Stimulated activated CD8-positive, alpha-beta memory T cell treated with anti-CD3 and anti-CD28 coated beads, Interleukin-7, amount 100 ng/mL, for 1 hour (primary cell): Measurements from ENCODE around the gene KLHL5.
"Not testable (repeated sequence)": the region's sequence is repeated elsewhere in the genome, so short reads cannot be mapped to it uniquely, and the experiment has no call there.

Source experiments
- DNase-seq, 2 donors: peaks; one replicate each; pipeline ENCODE4 v3.0.0-alpha.2; 2020; ENCODE audit warnings: low read depth in 2 of 2

Gene KLHL5, protein sequence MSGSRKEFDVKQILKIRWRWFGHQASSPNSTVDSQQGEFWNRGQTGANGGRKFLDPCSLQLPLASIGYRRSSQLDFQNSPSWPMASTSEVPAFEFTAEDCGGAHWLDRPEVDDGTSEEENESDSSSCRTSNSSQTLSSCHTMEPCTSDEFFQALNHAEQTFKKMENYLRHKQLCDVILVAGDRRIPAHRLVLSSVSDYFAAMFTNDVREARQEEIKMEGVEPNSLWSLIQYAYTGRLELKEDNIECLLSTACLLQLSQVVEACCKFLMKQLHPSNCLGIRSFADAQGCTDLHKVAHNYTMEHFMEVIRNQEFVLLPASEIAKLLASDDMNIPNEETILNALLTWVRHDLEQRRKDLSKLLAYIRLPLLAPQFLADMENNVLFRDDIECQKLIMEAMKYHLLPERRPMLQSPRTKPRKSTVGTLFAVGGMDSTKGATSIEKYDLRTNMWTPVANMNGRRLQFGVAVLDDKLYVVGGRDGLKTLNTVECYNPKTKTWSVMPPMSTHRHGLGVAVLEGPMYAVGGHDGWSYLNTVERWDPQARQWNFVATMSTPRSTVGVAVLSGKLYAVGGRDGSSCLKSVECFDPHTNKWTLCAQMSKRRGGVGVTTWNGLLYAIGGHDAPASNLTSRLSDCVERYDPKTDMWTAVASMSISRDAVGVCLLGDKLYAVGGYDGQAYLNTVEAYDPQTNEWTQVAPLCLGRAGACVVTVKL

DNA sequence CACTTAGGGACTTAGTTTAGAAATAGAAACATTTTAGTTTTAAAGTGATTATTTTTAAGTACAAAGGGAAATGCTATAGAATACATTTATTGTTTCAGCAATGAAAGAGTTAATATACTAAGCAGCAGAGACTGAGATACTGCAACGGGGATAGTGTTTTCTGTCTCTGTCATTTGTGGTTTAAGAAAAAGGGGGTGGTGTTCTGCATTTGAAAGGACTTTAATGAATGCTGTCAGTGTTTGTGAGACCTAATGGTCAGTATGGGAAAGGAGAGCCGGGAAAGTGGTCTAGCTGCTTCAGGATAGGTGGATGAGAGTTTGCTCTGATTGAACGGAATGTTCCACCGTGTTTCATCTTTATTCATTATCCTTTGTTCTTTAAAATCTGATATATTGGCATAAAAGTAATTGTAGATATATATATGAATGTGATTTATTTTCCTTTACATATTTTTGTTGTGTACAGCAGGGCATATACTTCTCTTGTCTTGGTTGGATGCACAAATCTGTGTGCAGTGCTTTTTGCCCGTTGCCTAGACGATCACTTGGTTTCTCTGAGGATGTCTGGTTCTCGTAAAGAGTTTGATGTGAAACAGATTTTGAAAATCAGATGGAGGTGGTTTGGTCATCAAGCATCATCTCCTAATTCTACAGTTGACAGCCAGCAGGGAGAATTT is at the start of gene KLHL5:
Gene KLHL5 (plus strand): TSS at position 139 of the 676 bp plus-strand sequence. CDS start 421 bp downstream, at position 560.
- DNase-seq, result no peak

DNA sequence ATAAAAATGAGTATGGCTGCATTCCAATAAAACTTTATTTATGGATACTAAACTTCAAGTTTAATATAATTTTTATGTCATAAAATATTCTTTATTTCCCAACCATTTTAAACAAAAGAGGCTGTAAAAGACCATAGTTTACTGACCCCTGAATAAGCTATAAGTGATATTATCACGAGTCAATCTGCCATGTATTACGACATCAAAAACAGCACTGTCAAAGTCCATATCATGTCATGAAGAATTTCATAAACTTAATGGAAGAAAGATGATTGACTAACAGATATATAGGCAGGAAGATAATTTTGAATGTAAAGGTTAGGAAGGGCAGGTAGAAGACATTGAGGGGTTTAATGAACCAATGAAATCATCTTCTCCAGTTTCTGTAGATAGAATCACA is 48.0 kb upstream of the KLHL5 start:
- no peak for DNase-seq

DNA sequence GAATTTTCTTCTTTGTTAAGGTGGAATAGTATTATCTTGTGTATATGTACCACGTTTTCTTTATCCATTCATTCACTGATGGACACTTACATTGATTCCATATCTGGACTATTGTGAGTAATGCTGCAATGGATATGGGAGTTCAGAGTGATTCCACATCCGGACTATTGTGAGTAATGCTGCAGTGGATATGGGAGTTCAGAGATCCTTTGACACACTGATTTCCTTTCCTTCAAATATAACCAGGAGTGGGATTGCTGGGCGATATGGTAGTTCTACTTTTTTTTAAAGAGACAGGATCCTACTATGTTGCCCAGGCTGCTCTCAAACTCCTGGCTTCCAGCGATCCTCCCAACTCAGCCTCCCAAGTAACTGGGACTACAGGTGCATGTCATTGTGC is 41.9 kb upstream of the KLHL5 start:
- DNase-seq, result no peak

DNA sequence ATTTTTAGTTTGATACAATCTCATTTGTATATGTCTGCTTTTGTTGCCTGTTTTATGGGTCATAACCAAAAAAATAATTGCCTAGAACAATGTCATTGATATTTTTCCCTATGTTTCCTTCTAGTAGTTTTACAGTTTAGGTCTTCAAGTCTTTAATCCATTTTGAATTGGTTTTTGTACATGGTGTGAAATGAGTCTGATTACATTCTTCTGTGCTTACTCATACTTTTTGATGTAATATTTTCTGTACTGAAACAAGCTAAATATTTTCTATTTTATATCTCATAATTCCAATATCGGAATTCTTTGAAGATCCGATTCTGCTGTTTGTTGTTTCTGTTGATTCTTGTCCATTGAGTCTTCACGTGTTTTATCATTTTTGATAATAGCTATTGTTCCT is 40.4 kb upstream of the KLHL5 start:
- no peak for DNase-seq

DNA sequence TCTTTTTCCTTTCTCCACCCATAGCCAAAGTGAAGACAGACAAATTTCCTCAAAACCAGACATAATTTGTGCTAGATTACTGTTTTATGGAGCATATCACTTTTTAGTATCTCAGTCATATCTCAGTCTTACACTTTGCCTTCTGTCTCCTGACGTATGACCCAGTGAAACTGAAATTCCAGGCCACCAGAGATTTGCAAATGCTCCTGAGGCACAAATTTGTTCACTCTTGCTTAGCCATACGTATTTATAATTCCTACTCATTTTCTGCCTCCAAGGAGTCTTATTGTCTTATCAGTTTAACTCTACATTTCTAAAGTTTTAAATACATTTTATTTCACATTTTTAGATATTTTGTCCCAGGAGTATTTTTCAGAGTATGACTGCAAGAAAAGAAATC is 39.8 kb upstream of the KLHL5 start:
- no peak for DNase-seq

DNA sequence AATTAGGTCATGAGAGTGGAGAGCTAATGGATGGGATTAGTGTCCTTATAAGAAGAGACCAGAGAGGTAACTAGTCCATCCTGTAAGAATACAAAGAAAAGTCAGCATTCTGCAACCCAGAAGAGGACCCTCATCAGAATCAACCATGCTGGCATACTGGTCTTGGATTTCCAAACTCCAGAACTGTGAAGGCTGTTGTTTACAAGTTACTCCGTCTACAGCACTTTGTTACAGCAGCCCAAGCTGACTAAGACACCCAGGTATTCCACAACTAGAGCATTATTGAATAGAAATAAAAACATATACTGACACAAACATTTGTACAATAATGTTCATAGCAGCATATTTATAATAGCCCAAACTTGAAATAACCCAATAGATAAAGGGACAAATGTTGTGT is 39.0 kb upstream of the KLHL5 start:
- DNase-seq, result no peak

DNA sequence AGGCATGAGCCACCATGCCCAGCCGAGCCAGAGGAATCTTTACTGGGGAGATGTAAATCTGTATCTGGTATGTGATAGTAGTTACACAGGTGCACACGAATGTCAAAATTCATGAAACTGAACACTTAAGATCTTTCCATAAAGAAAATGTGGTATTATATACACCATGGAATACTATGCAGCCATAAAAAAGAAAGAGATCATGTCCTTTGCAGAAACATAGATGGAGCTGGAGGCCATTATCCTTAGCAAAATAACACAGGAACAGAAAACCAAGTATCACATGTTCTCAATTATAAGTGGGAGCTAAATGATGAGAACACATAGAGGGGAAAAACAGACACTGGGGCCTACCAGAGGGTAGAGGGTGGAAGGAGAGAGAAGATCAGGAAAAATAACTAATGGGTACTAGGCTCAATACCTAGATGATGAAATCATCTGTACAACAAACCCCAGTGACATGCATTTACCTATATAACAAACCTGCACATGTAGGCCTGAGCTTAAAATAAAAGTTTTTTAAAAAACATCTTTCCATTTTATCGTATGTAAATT is 37.6 kb upstream of the KLHL5 start:
- no peak for DNase-seq

DNA sequence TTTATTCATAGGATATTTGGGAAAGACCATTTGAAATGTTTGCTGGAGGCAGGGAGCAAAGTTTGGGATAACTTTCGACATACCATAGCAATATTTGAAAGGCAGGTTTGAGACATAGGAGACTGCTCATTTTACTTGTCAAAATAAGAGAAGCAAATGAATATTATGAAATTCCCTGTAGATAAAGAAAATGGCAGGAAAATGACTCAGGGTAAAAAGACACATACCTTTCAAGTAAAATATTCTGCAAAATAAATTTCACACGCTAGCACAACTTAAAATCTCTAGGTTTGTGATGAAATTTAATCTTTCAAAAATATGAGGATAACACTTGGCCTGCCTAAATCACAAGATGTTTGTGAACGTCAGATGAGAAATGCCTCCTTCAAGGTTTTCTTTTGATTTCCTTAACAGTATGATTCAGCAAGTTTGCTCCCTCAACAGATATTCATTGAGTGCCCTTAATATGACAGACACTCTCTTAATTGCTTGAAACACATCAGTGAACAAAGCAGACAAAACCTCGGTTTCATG is 36.4 kb upstream of the KLHL5 start:
- DNase-seq, result no peak

DNA sequence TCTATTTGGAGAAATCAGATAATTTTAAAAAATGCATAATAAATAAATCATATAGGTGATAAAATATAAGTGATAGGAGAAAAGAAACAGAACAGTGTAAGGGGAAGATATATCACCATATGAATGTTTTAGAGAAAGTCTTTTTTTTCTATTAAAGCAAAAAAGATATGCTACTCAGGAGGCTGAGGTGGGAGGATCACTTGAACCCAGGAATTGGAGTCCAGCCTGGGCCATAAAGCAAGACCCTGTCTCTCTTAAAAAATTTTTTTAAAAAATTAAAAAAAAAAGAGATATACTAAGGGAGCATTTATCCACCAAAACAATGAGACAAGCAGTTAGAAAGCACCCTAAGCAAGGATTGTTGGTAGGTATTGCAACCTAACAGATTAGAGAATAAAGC is 35.9 kb upstream of the KLHL5 start:
- no peak for DNase-seq

DNA sequence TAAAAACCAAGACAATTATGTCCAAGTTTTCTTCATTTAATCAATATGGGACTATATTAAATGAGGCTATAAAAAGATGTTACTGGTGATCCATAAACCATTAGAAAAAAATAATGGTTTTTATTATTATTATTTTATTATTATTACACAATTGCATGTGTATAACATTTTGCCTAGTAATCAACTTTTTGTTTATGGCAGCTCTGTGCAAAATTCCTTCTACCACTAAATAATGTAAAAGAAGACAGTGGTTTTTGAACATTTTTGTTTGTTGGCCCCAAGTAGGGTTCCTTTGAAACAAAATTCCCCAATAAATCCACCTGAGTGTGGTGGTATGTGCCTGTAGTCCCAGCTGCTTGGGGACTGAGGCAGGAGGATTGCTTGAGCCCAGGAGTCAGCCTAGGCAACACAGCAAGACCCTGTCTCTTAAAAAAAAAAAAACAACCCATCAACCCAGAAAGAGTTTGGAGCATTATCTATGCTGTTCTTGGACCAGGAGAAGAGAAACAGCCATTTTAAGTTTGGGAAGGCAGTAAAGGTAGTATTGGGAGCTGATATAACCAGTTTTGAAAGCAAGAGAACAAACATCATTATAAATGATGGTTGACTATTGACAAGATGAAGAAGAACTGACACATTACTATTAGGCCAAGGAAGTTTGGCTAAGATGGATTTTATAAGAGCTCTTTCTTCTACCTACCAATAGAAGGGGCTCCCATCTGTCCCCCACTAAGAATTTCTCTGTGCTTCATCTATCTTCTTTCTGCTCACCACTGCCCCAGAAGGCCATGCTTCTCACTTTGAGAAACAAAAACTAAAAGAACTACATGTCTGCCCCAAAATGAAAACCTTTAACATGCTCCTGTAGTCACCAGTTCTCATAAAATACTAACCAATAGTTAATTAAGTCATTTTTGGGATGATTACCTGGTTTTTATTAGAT is 32.0 kb upstream of the KLHL5 start:
- DNase-seq, result no peak

DNA sequence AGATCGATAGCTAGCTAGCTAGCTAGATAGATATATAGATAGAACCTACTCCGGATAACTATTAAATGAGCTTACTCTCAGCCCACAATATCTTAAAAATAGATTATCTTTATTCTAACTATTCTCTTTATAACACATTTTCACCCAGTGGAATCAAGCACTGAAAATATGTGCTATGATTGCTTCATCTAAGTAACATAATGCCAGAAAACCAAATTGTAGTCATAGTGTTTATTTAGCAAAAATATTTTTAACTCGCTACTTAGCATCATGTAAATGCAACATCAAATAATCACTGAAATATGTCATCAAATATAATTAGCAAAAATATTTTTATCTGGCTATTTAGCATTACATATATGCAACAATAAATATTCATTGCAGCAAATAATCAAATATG is 31.3 kb upstream of the KLHL5 start:
- no peak for DNase-seq

DNA sequence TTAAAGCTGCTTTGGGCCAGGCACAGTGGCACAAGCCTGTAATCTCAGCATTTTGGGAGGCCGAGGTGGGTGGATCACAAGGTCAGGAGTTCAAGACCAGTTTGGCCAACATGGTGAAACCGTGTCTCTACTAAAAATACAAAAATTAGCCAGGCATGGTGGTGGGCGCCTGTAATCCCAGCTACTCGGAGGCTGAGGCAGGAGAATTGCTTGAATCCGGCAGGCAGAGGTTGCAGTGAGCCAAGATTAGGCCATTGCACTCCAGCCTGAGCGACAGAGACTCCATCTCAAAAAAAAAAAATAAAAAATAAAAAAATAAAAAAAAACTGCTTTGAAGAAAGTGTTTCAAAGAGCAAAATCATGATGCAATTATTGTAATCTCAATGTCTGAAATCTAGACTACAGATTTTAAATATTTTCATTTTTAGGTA is 30.4 kb upstream of the KLHL5 start:
- not testable (repeated sequence) for DNase-seq

DNA sequence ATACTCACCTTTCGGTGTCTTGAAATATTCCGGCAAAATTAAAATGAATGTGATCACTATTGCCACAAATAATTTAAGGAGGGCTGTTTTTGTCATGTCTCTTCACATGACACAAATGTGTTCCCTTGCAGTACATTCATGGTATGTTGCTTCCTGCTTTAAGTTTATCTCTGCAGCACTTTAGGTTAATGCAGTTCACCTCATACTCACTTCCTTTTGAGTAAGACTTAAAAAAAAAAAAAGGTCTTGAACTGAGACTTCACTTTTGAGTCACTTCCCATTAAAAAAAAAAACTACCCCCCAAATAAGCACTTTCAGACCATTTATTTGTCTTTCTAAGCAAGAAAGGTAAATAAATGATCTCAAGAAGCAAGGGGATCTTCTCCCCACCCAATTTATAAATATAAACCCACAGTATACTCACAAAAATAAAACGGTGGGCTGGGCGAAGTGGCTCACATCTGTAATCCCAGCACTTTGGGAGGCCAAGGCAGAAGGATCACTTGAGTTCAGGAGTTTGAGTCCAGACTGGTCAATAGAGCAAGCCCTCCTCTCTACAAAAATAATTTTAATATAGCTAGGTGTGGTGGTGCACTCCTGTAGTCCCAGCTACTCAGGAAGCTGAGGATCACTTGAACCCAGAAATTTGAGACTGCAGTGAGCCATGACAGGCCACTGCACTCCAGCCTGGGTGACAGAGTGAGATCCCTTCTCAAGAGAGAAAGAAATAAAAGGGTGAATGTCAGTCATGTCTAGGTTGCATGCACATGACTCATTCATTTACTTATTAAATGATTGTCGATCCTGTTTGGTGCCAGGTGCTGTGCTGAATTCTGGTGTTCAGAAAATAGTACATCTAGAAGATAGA is 29.6 kb upstream of the KLHL5 start, which contains the start of gene TMEM156:
Gene TMEM156 (minus strand): TSS at position 192 of the 868 bp plus-strand sequence. CDS start 96 bp downstream, at position 96.
- DNase-seq, result no peak

DNA sequence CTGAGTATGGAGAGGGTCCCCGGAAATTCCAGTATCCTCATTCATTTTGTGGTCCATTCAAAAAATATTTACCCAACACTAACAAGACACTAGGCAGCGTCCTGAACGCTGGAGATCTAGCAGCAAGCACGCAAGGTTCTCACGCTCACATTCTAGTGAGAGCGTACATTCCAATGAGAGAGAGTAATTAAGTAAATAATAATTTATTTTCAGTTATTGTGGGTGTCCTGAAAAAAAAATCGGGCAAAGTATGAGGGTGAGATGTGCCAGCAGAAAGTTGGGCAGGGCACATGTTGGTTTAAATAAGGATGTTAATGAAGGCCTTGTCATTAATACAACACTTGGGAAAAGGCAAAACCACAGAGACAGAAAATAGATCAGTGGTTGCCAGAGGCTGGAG is 25.9 kb upstream of the KLHL5 start:
- no peak for DNase-seq

DNA sequence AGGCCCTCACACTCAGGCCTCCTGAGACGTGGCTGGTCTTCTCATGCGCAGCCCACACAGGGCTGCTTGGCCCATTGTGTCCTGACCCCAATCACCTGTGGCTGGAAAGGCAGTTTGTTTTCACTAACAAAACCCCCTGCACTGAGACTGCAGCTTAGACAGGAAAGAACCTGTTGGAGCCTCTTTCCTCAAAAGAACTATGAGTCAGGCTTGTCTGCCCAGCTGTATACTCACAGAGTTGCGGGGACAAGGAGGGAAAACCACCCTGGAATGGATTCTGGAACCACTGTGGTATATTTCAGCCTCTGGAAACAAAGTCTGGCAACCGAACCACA is 24.6 kb upstream of the KLHL5 start:
- DNase-seq, result no peak

DNA sequence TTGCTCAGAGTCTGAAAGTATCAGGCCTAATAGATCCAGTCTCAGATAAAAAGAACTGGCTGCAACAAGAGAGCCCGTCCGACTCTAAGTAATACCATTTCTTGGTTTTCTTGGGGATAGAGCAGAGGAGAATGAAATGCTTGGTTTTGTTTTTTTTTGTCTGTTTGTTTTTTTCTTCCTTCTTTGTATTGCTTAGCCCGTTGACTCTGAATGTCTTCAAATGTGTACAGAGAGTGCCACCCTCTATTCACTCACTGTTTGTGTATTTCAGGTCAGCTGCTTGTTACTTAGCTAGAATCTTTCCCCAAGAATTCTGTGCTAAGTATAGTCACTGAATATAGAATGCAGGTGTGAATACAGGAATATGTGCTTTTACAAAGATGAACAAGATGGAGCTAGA is 24.1 kb upstream of the KLHL5 start:
- no peak for DNase-seq

DNA sequence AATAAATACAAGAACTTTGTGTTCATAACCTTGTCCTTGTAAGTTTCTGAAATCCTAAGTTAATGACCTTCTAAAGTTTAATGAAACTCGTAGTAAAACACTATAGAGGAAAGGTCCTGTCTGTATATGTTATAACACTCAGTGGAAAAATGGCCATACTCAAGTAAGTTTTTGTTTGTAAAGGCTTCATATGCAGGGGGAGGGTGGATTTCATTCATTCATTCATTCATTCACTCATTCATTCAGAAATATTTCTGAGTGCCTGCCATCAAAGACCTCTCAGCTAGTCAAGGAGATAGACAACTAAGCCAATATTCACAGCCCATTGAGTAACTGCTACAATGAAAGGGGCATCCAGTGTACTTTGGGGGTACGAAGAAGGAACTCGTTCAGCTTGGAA is 22.9 kb upstream of the KLHL5 start:
- no peak for DNase-seq

DNA sequence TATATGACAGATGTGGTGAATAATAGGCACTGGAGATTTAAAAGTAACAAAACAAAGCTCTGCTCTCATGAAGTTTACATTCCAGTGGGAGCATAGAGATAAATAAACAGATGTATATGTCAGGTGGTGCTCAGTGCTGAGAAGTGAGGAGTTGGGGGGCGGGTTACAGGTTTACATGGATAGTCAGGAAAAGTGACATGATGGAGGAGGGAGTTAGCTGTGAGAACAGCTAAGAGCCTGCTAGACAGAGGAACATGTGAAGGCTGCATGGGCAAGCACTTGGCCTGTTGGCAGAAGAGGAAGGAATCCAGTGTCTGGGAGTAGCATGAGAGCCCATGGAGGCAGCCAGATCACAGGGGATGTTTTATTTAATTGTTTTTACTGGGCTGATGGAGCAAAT is 19.7 kb upstream of the KLHL5 start:
- no peak for DNase-seq

DNA sequence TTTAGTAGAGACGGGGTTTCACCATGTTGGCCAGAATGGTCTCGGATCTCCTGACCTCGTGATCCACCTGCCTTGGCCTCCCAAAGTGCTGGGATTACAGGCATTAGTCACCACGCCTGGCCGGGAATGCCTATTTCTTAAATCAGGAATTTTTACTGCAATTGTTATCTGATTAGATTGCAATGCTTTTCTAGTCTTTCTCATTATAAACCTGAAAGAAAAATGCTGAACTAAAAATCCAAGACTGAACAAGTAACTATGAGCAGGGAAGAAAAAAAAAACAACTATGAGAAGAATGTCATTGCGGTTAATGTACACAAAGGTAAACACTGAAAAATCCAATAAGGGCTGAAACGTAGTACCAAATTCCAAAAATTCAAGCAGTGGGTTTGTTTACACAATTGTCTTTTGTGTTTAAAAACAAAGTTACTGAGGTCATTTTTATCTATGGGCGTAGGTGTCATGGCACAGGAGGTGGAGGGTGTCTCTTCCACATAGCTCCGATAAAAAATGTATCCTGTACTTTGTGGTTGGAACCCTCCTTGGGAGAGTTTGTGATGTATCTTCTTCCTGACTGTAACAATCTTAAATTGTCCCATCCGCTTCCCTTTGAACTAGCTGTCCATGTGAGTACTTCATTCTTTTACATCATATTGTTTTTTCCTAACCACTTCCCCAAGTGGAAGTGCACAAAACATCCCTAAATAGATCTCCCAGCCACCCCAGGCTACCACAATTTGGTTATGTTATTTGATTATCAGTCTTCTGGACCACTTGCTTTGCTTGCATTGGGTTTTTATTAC is 18.8 kb upstream of the KLHL5 start:
- no peak for DNase-seq
